ENCODE data around the gene MLLT3.

GRCh38 chr9:20409321-20410092 is 212.8 kb downstream of the MLLT3 start:
- TF ChIP-seq, protein P1, sequence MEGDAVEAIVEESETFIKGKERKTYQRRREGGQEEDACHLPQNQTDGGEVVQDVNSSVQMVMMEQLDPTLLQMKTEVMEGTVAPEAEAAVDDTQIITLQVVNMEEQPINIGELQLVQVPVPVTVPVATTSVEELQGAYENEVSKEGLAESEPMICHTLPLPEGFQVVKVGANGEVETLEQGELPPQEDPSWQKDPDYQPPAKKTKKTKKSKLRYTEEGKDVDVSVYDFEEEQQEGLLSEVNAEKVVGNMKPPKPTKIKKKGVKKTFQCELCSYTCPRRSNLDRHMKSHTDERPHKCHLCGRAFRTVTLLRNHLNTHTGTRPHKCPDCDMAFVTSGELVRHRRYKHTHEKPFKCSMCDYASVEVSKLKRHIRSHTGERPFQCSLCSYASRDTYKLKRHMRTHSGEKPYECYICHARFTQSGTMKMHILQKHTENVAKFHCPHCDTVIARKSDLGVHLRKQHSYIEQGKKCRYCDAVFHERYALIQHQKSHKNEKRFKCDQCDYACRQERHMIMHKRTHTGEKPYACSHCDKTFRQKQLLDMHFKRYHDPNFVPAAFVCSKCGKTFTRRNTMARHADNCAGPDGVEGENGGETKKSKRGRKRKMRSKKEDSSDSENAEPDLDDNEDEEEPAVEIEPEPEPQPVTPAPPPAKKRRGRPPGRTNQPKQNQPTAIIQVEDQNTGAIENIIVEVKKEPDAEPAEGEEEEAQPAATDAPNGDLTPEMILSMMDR (IDR thresholded peaks at IDR 0.05): no peak
- TF ChIP-seq POLR2A (IDR thresholded peaks at IDR 0.05): no peak
